ENCODE results near the gene SPATA2L.
A peak's percentile ranks its signal among the peaks of the same experiment; 100 is the strongest.

The SPATA2L gene

GRCh38 chr16:89716493-89716892, 15.0 kb upstream of the SPATA2L start:
- H3K27ac ChIP-seq (ENCODE audit: low read depth, low read length) = no peak overlapping the region
- WGBS = 94% methylated on average over 15 of the region's 15 CpGs
- no peaks in the 10 kb centered on the region for H3K4me1 ChIP-seq (ENCODE audit: insufficient read depth, low read length)

GRCh38 chr16:89712274-89712781, 10.8 kb upstream of the SPATA2L start:
- peaks cover 7% of the 10 kb centered on the region; the same call in 1 of the 2 replicates for H3K4me1 ChIP-seq (ENCODE audit: insufficient read depth, low read length)
- WGBS = 14% methylated on average over 22 of the region's 22 CpGs
- peaks cover 5% of the 10 kb centered on the region for H3K36me3 ChIP-seq (ENCODE audit: insufficient read depth, low read length)
- no peaks in the 10 kb centered on the region for H3K9me3 ChIP-seq (ENCODE audit: insufficient read depth, low read depth, low read length)
- peak overlapping the region; percentile 90 for H3K9ac ChIP-seq (ENCODE audit: low read depth, low read length)
- H3K4me3 ChIP-seq (ENCODE audit: low read length) = peak overlapping the region; percentile 92
- H3K27me3 ChIP-seq (ENCODE audit: insufficient read depth, low read length) = no peaks in the 10 kb centered on the region
- peak overlapping the region; percentile 65; the same call in 1 of the 2 replicates for H3K27ac ChIP-seq (ENCODE audit: low read depth, low read length)

More at GRCh38 chr16:89716493-89716892, 15.0 kb upstream of the SPATA2L start:
- peaks cover 5% of the 10 kb centered on the region for H3K36me3 ChIP-seq (ENCODE audit: insufficient read depth, low read length)
- H3K9me3 ChIP-seq (ENCODE audit: insufficient read depth, low read depth, low read length) = no peaks in the 10 kb centered on the region
- H3K4me3 ChIP-seq (ENCODE audit: low read length) = no peak overlapping the region
- no peak overlapping the region for H3K9ac ChIP-seq (ENCODE audit: low read depth, low read length)
- H3K27me3 ChIP-seq (ENCODE audit: insufficient read depth, low read length) = peaks cover 18% of the 10 kb centered on the region

- peak overlapping the region; percentile 90 for H3K9ac ChIP-seq (ENCODE audit: low read depth, low read length)
- H3K27ac ChIP-seq (ENCODE audit: low read depth, low read length) = peak overlapping the region; percentile 65; the same call in 1 of the 2 replicates
- H3K9me3 ChIP-seq (ENCODE audit: insufficient read depth, low read depth, low read length) = no peaks in the 10 kb centered on the region
- peak overlapping the region; percentile 92 for H3K4me3 ChIP-seq (ENCODE audit: low read length)
- H3K27me3 ChIP-seq (ENCODE audit: insufficient read depth, low read length) = no peaks in the 10 kb centered on the region
- H3K36me3 ChIP-seq (ENCODE audit: insufficient read depth, low read length) = peaks cover 5% of the 10 kb centered on the region
- H3K4me1 ChIP-seq (ENCODE audit: insufficient read depth, low read length) = peaks cover 7% of the 10 kb centered on the region; the same call in 1 of the 2 replicates
- WGBS = 10% methylated on average over 42 of the region's 48 CpGs
Measured at GRCh38 chr16:89711601-89712273, 10.2 kb upstream of the SPATA2L start.

GRCh38 chr16:89710709-89711564, 9.4 kb upstream of the SPATA2L start:
- H3K9me3 ChIP-seq (ENCODE audit: insufficient read depth, low read depth, low read length) = no peaks in the 10 kb centered on the region
- H3K4me1 ChIP-seq (ENCODE audit: insufficient read depth, low read length) = peaks cover 7% of the 10 kb centered on the region; the same call in 1 of the 2 replicates
- H3K9ac ChIP-seq (ENCODE audit: low read depth, low read length) = no peak overlapping the region
- 93% methylated on average over 61 of the region's 63 CpGs for WGBS
- no peak overlapping the region for H3K4me3 ChIP-seq (ENCODE audit: low read length)
- H3K36me3 ChIP-seq (ENCODE audit: insufficient read depth, low read length) = peaks cover 5% of the 10 kb centered on the region
- H3K27me3 ChIP-seq (ENCODE audit: insufficient read depth, low read length) = no peaks in the 10 kb centered on the region
- no peak overlapping the region; the same call in 1 of the 2 replicates for H3K27ac ChIP-seq (ENCODE audit: low read depth, low read length)

DNA sequence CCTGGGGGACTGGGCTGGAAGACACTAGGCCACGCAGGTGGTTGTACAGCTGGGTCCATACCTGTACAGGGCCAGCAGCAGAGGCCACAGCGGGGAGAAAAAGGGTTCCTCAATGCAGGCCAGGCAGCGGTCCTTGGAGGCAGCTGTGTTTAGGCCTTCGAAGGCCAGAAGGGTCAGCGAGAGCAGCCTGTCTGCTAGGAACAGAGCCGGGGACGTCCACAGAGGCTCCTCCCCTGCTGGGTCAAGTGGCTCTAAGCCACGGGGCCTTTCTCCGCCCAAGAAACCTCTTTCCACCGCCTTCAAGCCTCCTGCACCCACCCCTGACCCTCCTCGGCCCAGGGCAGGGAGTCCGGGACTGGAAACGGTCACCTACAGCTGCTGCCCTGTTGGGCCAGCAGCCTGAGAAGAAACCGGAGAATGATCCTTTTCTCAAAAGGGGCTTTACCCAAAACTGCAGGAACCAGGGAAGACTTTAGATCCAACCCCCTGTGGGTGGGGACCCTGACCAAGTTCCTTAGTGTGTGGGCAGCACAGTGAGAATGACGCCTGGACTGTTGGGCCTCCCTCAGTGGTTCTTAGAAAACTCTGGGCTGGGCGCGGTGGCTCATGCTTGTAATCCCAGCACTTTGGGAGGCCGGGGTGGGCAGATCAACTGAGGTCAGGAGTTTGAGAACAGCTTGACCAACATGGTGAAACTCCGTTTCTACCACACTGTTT, 8.4 kb upstream of the SPATA2L start:
- no peaks in the 10 kb centered on the region for H3K9me3 ChIP-seq (ENCODE audit: insufficient read depth, low read depth, low read length)
- no peak overlapping the region for H3K4me3 ChIP-seq (ENCODE audit: low read length)
- H3K4me1 ChIP-seq (ENCODE audit: insufficient read depth, low read length) = peaks cover 7% of the 10 kb centered on the region; the same call in 1 of the 2 replicates
- H3K27ac ChIP-seq (ENCODE audit: low read depth, low read length) = 0 out of 2 replicates have a peak overlapping the region, but pooled peaks have one; percentile 68
- no peaks in the 10 kb centered on the region for H3K27me3 ChIP-seq (ENCODE audit: insufficient read depth, low read length)
- 88% methylated on average over 19 of the region's 19 CpGs for WGBS
- H3K36me3 ChIP-seq (ENCODE audit: insufficient read depth, low read length) = peaks cover 5% of the 10 kb centered on the region
- H3K9ac ChIP-seq (ENCODE audit: low read depth, low read length) = no peak overlapping the region

DNA sequence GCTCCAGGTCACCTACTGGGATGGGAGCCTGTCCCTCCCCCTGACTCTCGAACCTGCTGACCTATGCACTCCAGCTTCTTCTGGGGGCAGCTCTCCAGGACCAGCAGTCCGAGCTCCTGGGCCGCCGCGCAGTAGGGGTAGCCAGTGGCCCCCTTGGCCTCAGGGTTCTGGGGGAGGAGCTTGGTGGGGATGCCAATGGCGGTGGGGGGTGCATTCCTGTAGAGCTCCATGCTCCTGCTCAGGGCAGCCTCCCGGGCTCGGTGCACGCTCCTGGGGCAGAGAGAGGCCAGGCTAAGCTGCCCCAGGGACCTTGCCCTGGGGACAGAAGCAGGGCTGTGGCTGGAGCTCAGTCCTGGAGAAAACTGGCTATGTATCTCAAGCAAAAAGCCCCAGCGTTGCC, 7.7 kb upstream of the SPATA2L start:
- Histone ChIP-seq H3K27me3 (ENCODE audit: insufficient read depth, low read length) (no peaks in the 10 kb centered on the region), H3K9me3 (ENCODE audit: insufficient read depth, low read depth, low read length) (no peaks in the 10 kb centered on the region), H3K4me1 (ENCODE audit: insufficient read depth, low read length) (peaks cover 7% of the 10 kb centered on the region; the same call in 1 of the 2 replicates), H3K4me3 (ENCODE audit: low read length) (no peak overlapping the region), H3K9ac (ENCODE audit: low read depth, low read length) (no peak overlapping the region), H3K27ac (ENCODE audit: low read depth, low read length) (0 out of 2 replicates have a peak overlapping the region, but pooled peaks have one; percentile 68), H3K36me3 (ENCODE audit: insufficient read depth, low read length) (peaks cover under 1% of the 10 kb centered on the region; the same call in 1 of the 2 replicates)
- 67% methylated on average over 10 of the region's 10 CpGs for WGBS

GRCh38 chr16:89708481-89708931, 7.0 kb upstream of the SPATA2L start:
- WGBS = 96% methylated on average over 19 of the region's 19 CpGs
- Histone ChIP-seq H3K36me3 (ENCODE audit: insufficient read depth, low read length) (no peaks in the 10 kb centered on the region), H3K4me1 (ENCODE audit: insufficient read depth, low read length) (peaks cover 7% of the 10 kb centered on the region; the same call in 1 of the 2 replicates), H3K9ac (ENCODE audit: low read depth, low read length) (no peak overlapping the region), H3K9me3 (ENCODE audit: insufficient read depth, low read depth, low read length) (no peaks in the 10 kb centered on the region), H3K27ac (ENCODE audit: low read depth, low read length) (no peak overlapping the region), H3K4me3 (ENCODE audit: low read length) (no peak overlapping the region), H3K27me3 (ENCODE audit: insufficient read depth, low read length) (no peaks in the 10 kb centered on the region)

DNA sequence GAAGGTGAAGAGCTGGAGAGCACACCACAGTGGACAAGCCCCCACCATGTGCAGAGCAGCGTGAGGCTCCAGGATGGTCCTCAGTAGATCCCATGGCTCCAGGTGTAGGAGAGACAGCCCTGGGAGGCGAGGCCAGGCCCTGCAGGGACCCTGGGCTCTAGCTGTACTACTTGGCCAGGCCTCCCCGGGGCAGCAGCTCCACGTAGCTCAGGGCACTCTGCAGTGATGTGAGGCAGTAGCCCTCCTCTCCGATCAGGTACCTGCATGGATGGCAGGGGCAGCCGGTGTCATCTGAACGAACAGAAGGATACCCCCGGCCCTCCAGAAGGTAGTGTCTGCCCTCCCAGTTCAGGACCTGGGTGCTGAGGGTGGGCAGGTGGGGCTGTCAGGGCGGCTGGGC, 6.2 kb upstream of the SPATA2L start:
- Histone ChIP-seq H3K9ac (ENCODE audit: low read depth, low read length) (no peak overlapping the region), H3K9me3 (ENCODE audit: insufficient read depth, low read depth, low read length) (no peaks in the 10 kb centered on the region), H3K27me3 (ENCODE audit: insufficient read depth, low read length) (peaks cover 3% of the 10 kb centered on the region; the same call in 1 of the 2 replicates), H3K36me3 (ENCODE audit: insufficient read depth, low read length) (no peaks in the 10 kb centered on the region), H3K4me1 (ENCODE audit: insufficient read depth, low read length) (peaks cover 7% of the 10 kb centered on the region; the same call in 1 of the 2 replicates), H3K27ac (ENCODE audit: low read depth, low read length) (no peak overlapping the region), H3K4me3 (ENCODE audit: low read length) (no peak overlapping the region)
- WGBS = 93% methylated on average over 9 of the region's 9 CpGs

GRCh38 chr16:89706518-89707260, 5.2 kb upstream of the SPATA2L start:
- Histone ChIP-seq H3K9ac (ENCODE audit: low read depth, low read length) (no peak overlapping the region; the same call in 1 of the 2 replicates), H3K9me3 (ENCODE audit: insufficient read depth, low read depth, low read length) (no peaks in the 10 kb centered on the region), H3K27me3 (ENCODE audit: insufficient read depth, low read length) (peaks cover 3% of the 10 kb centered on the region; the same call in 1 of the 2 replicates), H3K4me3 (ENCODE audit: low read length) (no peak overlapping the region), H3K27ac (ENCODE audit: low read depth, low read length) (no peak overlapping the region), H3K4me1 (ENCODE audit: insufficient read depth, low read length) (peaks cover 7% of the 10 kb centered on the region; the same call in 1 of the 2 replicates), H3K36me3 (ENCODE audit: insufficient read depth, low read length) (no peaks in the 10 kb centered on the region)
- WGBS = 93% methylated on average over 14 of the region's 14 CpGs

GRCh38 chr16:89705006-89705405, 3.5 kb upstream of the SPATA2L start:
- WGBS = 94% methylated on average over 14 of the region's 15 CpGs

More at GRCh38 chr16:89705006-89705405, 3.5 kb upstream of the SPATA2L start:
- Histone ChIP-seq H3K27me3 (ENCODE audit: insufficient read depth, low read length) (peaks cover 3% of the 10 kb centered on the region; the same call in 1 of the 2 replicates), H3K4me3 (ENCODE audit: low read length) (no peak overlapping the region), H3K36me3 (ENCODE audit: insufficient read depth, low read length) (no peaks in the 10 kb centered on the region), H3K9ac (ENCODE audit: low read depth, low read length) (no peak overlapping the region), H3K27ac (ENCODE audit: low read depth, low read length) (no peak overlapping the region), H3K4me1 (ENCODE audit: insufficient read depth, low read length) (peaks cover 10% of the 10 kb centered on the region; the same call in 1 of the 2 replicates), H3K9me3 (ENCODE audit: insufficient read depth, low read depth, low read length) (no peaks in the 10 kb centered on the region)
